ENCODE results near the gene SIPA1L3.

- no peak for TF ChIP-seq REST (IDR thresholded peaks at IDR 0.05; ENCODE audit: unreplicated experiment)
- TF ChIP-seq CTCF (conservative IDR thresholded peaks at IDR 0.05; ENCODE audit: low read depth in 2 of 2) = no peak
- TF ChIP-seq POLR2AphosphoS5 (IDR thresholded peaks at IDR 0.05; ENCODE audit: low read depth) = no peak
- no peak for TF ChIP-seq EZH2 (IDR thresholded peaks at IDR 0.05; ENCODE audit: low read depth, unreplicated experiment)
- no peak for TF ChIP-seq EZH2phosphoT487 (IDR thresholded peaks at IDR 0.05; ENCODE audit: unreplicated experiment)
- no peak for TF ChIP-seq JUNB (IDR thresholded peaks at IDR 0.05; ENCODE audit: unreplicated experiment)
- no peak for TF ChIP-seq ZNF331 (CRISPR knock-in tag; IDR thresholded peaks at IDR 0.05; ENCODE audit: low read depth)
- TF ChIP-seq CREB1 (CRISPR knock-in tag; IDR thresholded peaks at IDR 0.05; ENCODE audit: low read depth) = no peak
- TF ChIP-seq ETS1 (IDR thresholded peaks at IDR 0.05) = no peak
- no peak for TF ChIP-seq ZNF462 (CRISPR knock-in tag; IDR thresholded peaks at IDR 0.05)
Measured at GRCh38 chr19:37953171-37953917, 46.3 kb downstream of the SIPA1L3 start.

Measured in GM23338 (cell line).